Motor neuron (in vitro differentiated cells): ENCODE data around the gene DNASE2B. TPM values are rescaled to one million over a fixed set of nuclear protein-coding genes. Genes with fewer than 3 reads are reported as not detected.

Experiments used
- ATAC-seq, 8 experiments: fragments of 200-7000 bp; cut with Tn5 transposase; replicated peaks in 6 of 8; 2 replicates each; pipeline ENCODE4 v1.8.0; 2021; ENCODE audit warnings: mild to moderate bottlenecking in 8 of 8, moderate library complexity in 8 of 8
- H3K27ac ChIP-seq, 2 donors: fragments of 250-450 bp; sonication (Bioruptor Pico); 2 replicates each; pipeline ENCODE4 v1.9.0; 2021; ENCODE audit warnings: antibody characterized with exemption in 2 of 2, mild to moderate bottlenecking in 2 of 2, moderate library complexity in 1 of 2
- H3K4me1 ChIP-seq, 2 donors: fragments of 250-450 bp; sonication (Bioruptor Pico); replicated peaks in 1 of 2; 2 replicates each; pipeline ENCODE4 v1.6.1; 2021; ENCODE audit warnings: antibody characterized with exemption in 2 of 2, mild to moderate bottlenecking in 2 of 2, moderate library complexity in 1 of 2
- H3K4me3 ChIP-seq, 5 donors: fragments of 250-450 bp; sonication (Bioruptor Pico); 2 replicates each; pipeline ENCODE4 v1.9.0; 2021; ENCODE audit warnings: antibody characterized with exemption in 5 of 5, mild to moderate bottlenecking in 5 of 5, moderate library complexity in 4 of 5
- WGBS, 10 experiments: fragments of 450-650 bp; shearing (Covaris generic); methylation state at CpG; one replicate each; pipeline ENCODE4 v1.0.0; 2022; 5-methylcytosine and 5-hydroxymethylcytosine counted together
- in situ Hi-C, 9 experiments: fragments of 400-800 bp; cut with MboI; loops; one replicate each; pipeline ENCODE4 v1.15.0; 2021; ENCODE audit warnings: low sequenced_read_pairs in 9 of 9, low pct_unique_long_range_greater_than_20kb in 2 of 9; ENCODE audit not compliant: unreplicated experiment in 9 of 9
- total RNA-seq, 8 experiments: library from RNA; unstranded; fragments of 300-600 nt; gene quantifications; 2 replicates each; pipeline versions ENCODE4 v1.2.3 to v1.2.4, GENCODE V29; 2022

DNASE2B gene
- total RNA-seq, 8 experiments from 2014 or later: 0.38 to 0.66 TPM; not detected in 6

GRCh38 chr1:84363622-84364021, 34.7 kb upstream of the DNASE2B start:
- Histone ChIP-seq H3K4me3 (no peak overlapping the region), H3K4me1 (peaks cover 17 to 19% of the 10 kb centered on the region in 2 donors), H3K27ac (no peak overlapping the region)
- ATAC-seq: no peak
- in situ Hi-C loops: no loop called here
- 15 to 93% (median 77%) methylated on average over 2 to 5 of the region's 5 CpGs; no CpG with 5 or more reads in 1 of the 10 experiments for WGBS, 10 experiments

GRCh38 chr1:84365225-84366221, 32.8 kb upstream of the DNASE2B start:
- in situ Hi-C loops: no loop called here
- 0 to 100% (median 45%) methylated on average over 1 to 3 of the region's 3 CpGs; no CpG with 5 or more reads in 2 of the 10 experiments for WGBS, 10 experiments
- H3K27ac ChIP-seq: peak overlapping the region; percentile 18 to 42

GRCh38 chr1:84366786-84367185, 31.5 kb upstream of the DNASE2B start:
- in situ Hi-C loops: no loop called here
- 33 to 100% (median 88%) methylated on average over 1 to 2 of the region's 2 CpGs; no CpG with 5 or more reads in 2 of the 10 experiments for WGBS, 10 experiments
- Histone ChIP-seq H3K27ac (no peak overlapping the region), H3K4me1 (peaks cover 17 to 19% of the 10 kb centered on the region in 2 donors), H3K4me3 (no peak overlapping the region)
- ATAC-seq: no peak

More at GRCh38 chr1:84365225-84366221, 32.8 kb upstream of the DNASE2B start:
- Histone ChIP-seq H3K4me3 (no peak overlapping the region), H3K4me1 (peaks cover 17 to 19% of the 10 kb centered on the region in 2 donors)
- ATAC-seq: peak; percentile 96 to 98 (median 97)

- Histone ChIP-seq H3K4me1 (peaks cover 17 to 19% of the 10 kb centered on the region in 2 donors), H3K27ac (no peak overlapping the region), H3K4me3 (no peak overlapping the region)
- ATAC-seq: no peak
- 0 to 86% (median 70%) methylated on average over 1 of the region's 1 CpG; no CpG with 5 or more reads in 3 of the 10 experiments for WGBS, 10 experiments
- in situ Hi-C loops: no loop called here
These were observed 31.1 kb upstream of the DNASE2B start for GRCh38 chr1:84367219-84367618.

GRCh38 chr1:84368441-84368840, 29.8 kb upstream of the DNASE2B start:
- ATAC-seq: no peak
- 70 to 100% (median 89%) methylated on average over 1 to 5 of the region's 5 CpGs; no CpG with 5 or more reads in 4 of the 10 experiments for WGBS, 10 experiments
- Histone ChIP-seq H3K27ac (no peak overlapping the region), H3K4me3 (no peak overlapping the region), H3K4me1 (peaks cover 17 to 19% of the 10 kb centered on the region in 2 donors)
- in situ Hi-C loops: no loop called here

- no peak overlapping the region for H3K27ac ChIP-seq
- WGBS, 10 experiments: 79 to 100% (median 100%) methylated on average over 1 of the region's 1 CpG; no CpG with 5 or more reads in 4 of the 10 experiments
- in situ Hi-C loops: no loop called here
- H3K4me3 ChIP-seq: no peak overlapping the region
- ATAC-seq: no peak
- peaks cover 12 to 15% of the 10 kb centered on the region in 2 donors for H3K4me1 ChIP-seq
These were observed 28.0 kb upstream of the DNASE2B start for GRCh38 chr1:84370266-84370665.

GRCh38 chr1:84370831-84371394, 27.4 kb upstream of the DNASE2B start:
- Histone ChIP-seq H3K4me3 (no peak overlapping the region), H3K27ac (no peak overlapping the region), H3K4me1 (peaks cover 5 to 10% of the 10 kb centered on the region in 2 donors)
- in situ Hi-C loops: no loop called here
- ATAC-seq: peak; percentile 30 to 99 (median 53)
- 0 to 93% (median 76%) methylated on average over 2 to 4 of the region's 4 CpGs for WGBS, 10 experiments

GRCh38 chr1:84373436-84374141, 24.7 kb upstream of the DNASE2B start:
- ATAC-seq: peak in 1 of 8 experiments; percentile 2
- Histone ChIP-seq H3K27ac (no peak overlapping the region), H3K4me1 (no peaks in the 10 kb centered on the region), H3K4me3 (no peak overlapping the region)
- 10 to 50% (median 44%) methylated on average over 2 of the region's 2 CpGs; no CpG with 5 or more reads in 2 of the 10 experiments for WGBS, 10 experiments
- in situ Hi-C loops: no loop called here

- no peak overlapping the region for H3K4me3 ChIP-seq
- in situ Hi-C loops: no loop called here
- peaks cover 0 to 12% of the 10 kb centered on the region in 2 donors for H3K4me1 ChIP-seq
- WGBS, 10 experiments: 36 to 100% (median 88%) methylated on average over 2 to 5 of the region's 5 CpGs; no CpG with 5 or more reads in 1 of the 10 experiments
- H3K27ac ChIP-seq: no peak overlapping the region
- ATAC-seq: no peak
These were observed 23.1 kb upstream of the DNASE2B start for GRCh38 chr1:84374991-84375696.

GRCh38 chr1:84376000-84376910, 22.0 kb upstream of the DNASE2B start:
- in situ Hi-C loops: no loop called here
- Histone ChIP-seq H3K4me3 (no peak overlapping the region), H3K4me1 (peaks cover 0 to 12% of the 10 kb centered on the region in 2 donors), H3K27ac (no peak overlapping the region)
- 64 to 88% (median 78%) methylated on average over 3 to 7 of the region's 7 CpGs for WGBS, 10 experiments
- no peak for ATAC-seq

GRCh38 chr1:84377480-84378095, 20.7 kb upstream of the DNASE2B start:
- in situ Hi-C loops: no loop called here
- Histone ChIP-seq H3K4me1 (peaks cover 0 to 12% of the 10 kb centered on the region in 2 donors), H3K4me3 (no peak overlapping the region), H3K27ac (no peak overlapping the region)
- WGBS, 10 experiments: 0 to 85% (median 55%) methylated on average over 1 to 3 of the region's 3 CpGs; no CpG with 5 or more reads in 4 of the 10 experiments
- ATAC-seq: peak in 3 of 8 experiments; percentile 12 to 48 (median 40)
